ENCODE data around the gene ERGIC3. TPM values are rescaled to one million over a fixed set of nuclear protein-coding genes. Genes with fewer than 3 reads are reported as not detected.

The ERGIC3 gene
- total RNA-seq, 4 donors from 2014 or later, result 124 to 310 (median 195) TPM

GRCh38 chr20:35603695-35604448 is 62.0 kb downstream of the ERGIC3 start:
- Histone ChIP-seq H3K9me3 (no peaks in the 10 kb centered on the region), H3K4me1 (peaks cover 0 to 14% of the 10 kb centered on the region in 2 donors), H3K27me3 (peaks cover 0 to 5% of the 10 kb centered on the region in 2 donors), H3K4me3 (no peak overlapping the region), H3K27ac (no peak overlapping the region), H3K36me3 (no peaks in the 10 kb centered on the region)
- no peak for DNase-seq
- intact Hi-C loops (cut with DNase I; ENCODE audit: low total_unique reads), result no loop called here
- TF ChIP-seq POLR2A (IDR thresholded peaks at IDR 0.05), result no peak
- TF ChIP-seq, protein P1, sequence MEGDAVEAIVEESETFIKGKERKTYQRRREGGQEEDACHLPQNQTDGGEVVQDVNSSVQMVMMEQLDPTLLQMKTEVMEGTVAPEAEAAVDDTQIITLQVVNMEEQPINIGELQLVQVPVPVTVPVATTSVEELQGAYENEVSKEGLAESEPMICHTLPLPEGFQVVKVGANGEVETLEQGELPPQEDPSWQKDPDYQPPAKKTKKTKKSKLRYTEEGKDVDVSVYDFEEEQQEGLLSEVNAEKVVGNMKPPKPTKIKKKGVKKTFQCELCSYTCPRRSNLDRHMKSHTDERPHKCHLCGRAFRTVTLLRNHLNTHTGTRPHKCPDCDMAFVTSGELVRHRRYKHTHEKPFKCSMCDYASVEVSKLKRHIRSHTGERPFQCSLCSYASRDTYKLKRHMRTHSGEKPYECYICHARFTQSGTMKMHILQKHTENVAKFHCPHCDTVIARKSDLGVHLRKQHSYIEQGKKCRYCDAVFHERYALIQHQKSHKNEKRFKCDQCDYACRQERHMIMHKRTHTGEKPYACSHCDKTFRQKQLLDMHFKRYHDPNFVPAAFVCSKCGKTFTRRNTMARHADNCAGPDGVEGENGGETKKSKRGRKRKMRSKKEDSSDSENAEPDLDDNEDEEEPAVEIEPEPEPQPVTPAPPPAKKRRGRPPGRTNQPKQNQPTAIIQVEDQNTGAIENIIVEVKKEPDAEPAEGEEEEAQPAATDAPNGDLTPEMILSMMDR (IDR thresholded peaks at IDR 0.05), result no peak

- intact Hi-C loops (cut with DNase I; ENCODE audit: low total_unique reads), result no loop called here
- no peak overlapping the region for H3K27ac ChIP-seq
- TF ChIP-seq, protein P1 (IDR thresholded peaks at IDR 0.05), result no peak
- TF ChIP-seq POLR2A (IDR thresholded peaks at IDR 0.05), result no peak
- no peaks in the 10 kb centered on the region for H3K36me3 ChIP-seq
- H3K4me3 ChIP-seq, result no peak overlapping the region
- peaks cover 0 to 5% of the 10 kb centered on the region in 2 donors for H3K27me3 ChIP-seq
- no peak for DNase-seq
- H3K9me3 ChIP-seq, result no peaks in the 10 kb centered on the region
- H3K4me1 ChIP-seq, result peaks cover 0 to 14% of the 10 kb centered on the region in 2 donors
Measured at GRCh38 chr20:35604449-35604747, 62.5 kb downstream of the ERGIC3 start.

DNA sequence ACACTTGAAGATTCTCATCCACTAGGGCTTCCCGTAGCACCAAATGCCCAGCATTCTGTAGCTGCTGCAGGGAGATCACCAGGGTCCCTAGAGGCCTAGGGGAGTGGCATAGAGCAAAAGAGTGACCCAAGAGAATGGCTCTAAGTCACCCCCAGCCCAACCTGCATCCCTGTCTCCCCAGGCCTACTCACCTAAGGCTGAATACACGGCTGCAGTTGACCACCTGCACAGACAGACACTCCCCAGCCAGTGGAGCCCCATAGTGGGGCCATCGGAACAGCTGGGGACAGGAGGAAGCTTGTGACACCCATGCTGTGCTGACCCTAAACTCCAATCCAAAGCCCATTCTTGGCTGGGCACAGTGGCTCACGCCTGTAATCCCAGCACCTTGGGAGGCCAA is 64.2 kb downstream of the ERGIC3 start:
- H3K27me3 ChIP-seq, result no peaks in the 10 kb centered on the region
- H3K4me1 ChIP-seq, result peaks cover 0 to 7% of the 10 kb centered on the region in 2 donors
- TF ChIP-seq, protein P1 (IDR thresholded peaks at IDR 0.05), result no peak
- no peak for TF ChIP-seq POLR2A (IDR thresholded peaks at IDR 0.05)
- no peaks in the 10 kb centered on the region for H3K36me3 ChIP-seq
- intact Hi-C loops (cut with DNase I; ENCODE audit: low total_unique reads), result no loop called here
- no peak overlapping the region for H3K4me3 ChIP-seq
- H3K27ac ChIP-seq, result no peak overlapping the region
- no peak for DNase-seq
- H3K9me3 ChIP-seq, result no peaks in the 10 kb centered on the region

Small RNA genes lying within 50 kb of the gene (small RNA-seq; reads per million reads assigned to genes)
- not detected for gene RPL37P1

Other genes starting within 250 kb of the ERGIC3 start
- not detected for gene FAM83C, start 249.7 kb upstream of the ERGIC3 start, total RNA-seq
- gene UQCC1, start 130.1 kb upstream of the ERGIC3 start, total RNA-seq, result 10 to 100 TPM; 11.5 to 80.4 (median 52.8) TPM
- 1 to 10 TPM in 1 of 4 donors, under 1 TPM in 1, not detected in 2; 0.37 to 1.9 TPM for gene GDF5, start 103.8 kb upstream of the ERGIC3 start, total RNA-seq
- 10 to 100 TPM in 3 of 4 donors, 1 to 10 TPM in 1; 9.2 to 44.2 (median 41.5) TPM for gene CEP250, start 86.5 kb upstream of the ERGIC3 start, total RNA-seq
- not detected for gene C20orf173, start 12.4 kb upstream of the ERGIC3 start, total RNA-seq
- gene SPAG4, start 73.8 kb downstream of the ERGIC3 start, total RNA-seq, result 1 to 10 TPM in 2 of 4 donors, not detected in 2; 2.1 to 8.4 TPM
- 100 to 1,000 TPM in 3 of 4 donors, 10 to 100 TPM in 1; 86.8 to 295 (median 142) TPM for gene CPNE1, start 122.8 kb downstream of the ERGIC3 start, total RNA-seq
- gene RBM12, start 122.8 kb downstream of the ERGIC3 start, total RNA-seq, result 100 to 1,000 TPM in 1 of 4 donors, 10 to 100 TPM in 2, 1 to 10 TPM in 1; 9.5 to 105 (median 54.4) TPM
- 10 to 100 TPM in 3 of 4 donors, 1 to 10 TPM in 1; 9.1 to 35.4 (median 20.4) TPM for gene NFS1, start 157.3 kb downstream of the ERGIC3 start, total RNA-seq
- gene ROMO1, start 157.3 kb downstream of the ERGIC3 start, total RNA-seq, result 100 to 1,000 TPM in 2 of 4 donors, 10 to 100 TPM in 2; 69.3 to 492 (median 171) TPM
- gene RBM39, start 200.2 kb downstream of the ERGIC3 start, total RNA-seq, result 100 to 1,000 TPM; 232 to 592 (median 389) TPM
- gene PHF20, start 229.9 kb downstream of the ERGIC3 start, total RNA-seq, result 100 to 1,000 TPM in 1 of 4 donors, 10 to 100 TPM in 3; 35.3 to 109 (median 76.5) TPM